Hepatocyte (in vitro differentiated cells): ENCODE data around the gene SUMO3.

ENCODE experiments used
- CTCF ChIP-seq: fragments of 200-600 bp; sonication (generic); IDR thresholded peaks from 2 replicates; pipeline ENCODE4 v1.5.1; 2016; ENCODE audit warnings: antibody characterized with exemption, mild to moderate bottlenecking; ENCODE audit not compliant: poor library complexity
- EZH2 ChIP-seq: fragments of 200-600 bp; sonication (generic); IDR thresholded peaks from 2 replicates; pipeline ENCODE4 v1.6.1; 2016; ENCODE audit warnings: antibody characterized with exemption, mild to moderate bottlenecking, borderline replicate concordance

- TF ChIP-seq CTCF (peak; percentile 44), EZH2 (no peak)
Measured at GRCh38 chr21:44845418-44846223, 27.8 kb upstream of the SUMO3 start.
